ENCODE measurements around the gene GUCA1A.

- TF ChIP-seq POLR2AphosphoS5 (IDR thresholded peaks at IDR 0.05) (no peak), CTCF (IDR thresholded peaks at IDR 0.05) (peak; percentile 85 to 95 (median 87)), POLR2A (IDR thresholded peaks at IDR 0.05; ENCODE audit: low read depth) (no peak)
Measured at GRCh38 chr6:42166444-42167141, 6.6 kb upstream of the GUCA1A start.
